ENCODE results near the gene NEURL4. TPM values are rescaled to one million over a fixed set of nuclear protein-coding genes. Genes with fewer than 3 reads are reported as not detected.

Gene NEURL4
- total RNA-seq, 1 experiment from 2014 or later, result 22.7 TPM

DNA sequence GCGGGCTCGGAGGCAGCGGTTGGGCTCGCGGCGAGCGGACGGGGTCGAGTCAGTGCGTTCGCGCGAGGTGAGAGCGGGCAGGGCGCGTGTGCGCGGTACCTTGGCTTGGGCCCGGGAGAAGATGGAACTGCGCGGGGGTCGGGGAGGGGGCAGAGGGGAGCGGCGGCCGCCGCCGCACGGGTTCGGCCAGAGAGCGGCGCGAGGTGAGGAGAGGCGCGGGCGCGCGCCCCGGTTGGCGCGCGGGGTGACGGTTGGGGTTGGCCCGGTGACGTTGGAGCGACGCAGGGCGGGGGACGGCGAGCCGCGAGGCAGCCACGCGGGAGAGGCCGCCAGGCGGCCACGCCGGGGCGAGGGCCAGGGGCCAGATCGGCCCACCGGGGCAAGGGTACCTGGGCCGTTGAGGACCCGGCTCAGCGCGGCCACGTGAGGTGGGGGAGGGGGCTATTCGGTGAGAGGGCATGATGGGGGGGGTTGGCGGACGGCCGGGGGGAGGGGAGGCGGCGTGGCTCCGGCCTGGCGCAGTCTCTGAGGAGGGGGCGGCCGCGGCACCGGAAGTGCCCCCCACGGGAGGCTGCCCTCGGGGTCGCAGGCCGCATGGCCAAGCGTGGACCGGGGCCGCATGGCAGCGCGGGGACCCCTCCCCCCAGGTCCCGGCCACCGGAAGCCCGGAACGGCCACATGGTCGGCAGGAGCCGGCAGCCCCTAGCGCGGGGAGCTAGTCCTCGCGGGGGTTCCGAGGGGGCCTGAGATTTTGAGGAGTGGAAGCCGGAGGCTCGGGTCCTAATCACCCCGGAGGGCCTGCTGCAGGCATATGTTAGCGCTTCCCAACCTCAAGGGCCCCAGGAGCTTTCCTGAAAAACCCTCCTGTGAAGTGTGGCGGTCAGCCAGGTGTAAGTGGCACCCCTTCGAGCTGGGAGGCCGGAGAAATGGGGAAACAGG, 21.2 kb downstream of the NEURL4 start:
- no peak for DNase-seq (ENCODE audit: extremely low read depth, low read depth)

DNA sequence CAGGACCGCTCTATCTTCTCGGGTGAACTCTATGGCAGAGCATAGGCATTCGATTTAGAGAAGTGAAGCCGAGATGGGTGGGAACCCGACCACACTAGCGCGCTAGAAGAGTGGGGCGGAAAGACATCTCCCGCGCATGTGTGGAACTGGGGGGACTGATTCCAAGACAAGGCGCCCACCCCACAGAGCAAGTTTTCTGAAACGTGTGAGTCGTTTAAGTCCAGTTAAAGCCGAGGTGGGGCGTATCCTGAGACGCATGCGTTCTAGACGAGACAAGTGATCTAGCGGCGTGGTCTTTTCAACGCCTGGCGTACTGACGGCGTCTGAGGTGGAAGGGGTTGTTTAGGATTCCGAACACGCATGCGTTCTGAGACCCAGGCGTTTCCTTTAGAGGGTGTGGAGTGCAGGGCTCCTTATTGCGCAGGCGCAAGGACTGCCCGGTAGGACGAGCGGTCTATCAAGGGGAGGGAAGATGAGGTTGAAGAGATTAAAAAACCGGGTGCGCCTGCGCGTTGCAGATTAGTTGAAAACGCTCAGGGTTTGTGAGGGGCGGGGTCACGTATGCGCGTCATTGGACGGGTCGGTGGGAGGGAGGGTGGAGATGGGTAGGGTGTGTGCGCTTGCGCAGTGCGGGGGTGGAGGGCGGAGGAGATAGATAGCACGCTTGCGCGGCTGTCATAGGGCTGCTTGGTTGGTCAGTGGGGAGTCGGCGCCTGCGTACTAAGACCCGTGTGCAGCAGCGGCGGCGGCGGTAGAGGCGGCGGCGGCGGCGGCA, 22.0 kb downstream of the NEURL4 start, which contains the start of gene EIF5A:
Gene EIF5A, plus strand, starts transcription at position 718 of the 775 bp plus-strand sequence. CDS start 2,008 bp downstream, outside the sequence.
- peak; percentile 100 for DNase-seq (ENCODE audit: extremely low read depth, low read depth)

DNA sequence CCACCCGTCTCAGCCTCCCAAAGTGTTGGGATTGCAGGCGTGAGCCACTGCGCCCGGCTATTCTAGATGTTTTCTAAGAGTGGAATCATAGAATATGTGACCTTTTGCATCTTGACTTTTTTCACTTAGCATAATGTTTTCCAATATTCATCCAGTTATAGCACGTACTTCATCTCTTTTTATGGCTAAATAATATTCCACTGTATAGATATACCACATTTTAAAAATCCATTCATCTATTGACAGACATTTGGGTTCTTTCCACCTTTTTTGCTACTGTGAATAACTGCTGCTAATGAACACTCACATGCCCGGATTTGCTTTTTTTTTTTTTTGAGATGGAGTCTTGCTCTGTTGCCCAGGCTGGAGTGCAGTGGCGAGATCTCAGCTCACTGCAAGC, 25.0 kb downstream of the NEURL4 start:
- no peak for DNase-seq (ENCODE audit: extremely low read depth, low read depth)

DNA sequence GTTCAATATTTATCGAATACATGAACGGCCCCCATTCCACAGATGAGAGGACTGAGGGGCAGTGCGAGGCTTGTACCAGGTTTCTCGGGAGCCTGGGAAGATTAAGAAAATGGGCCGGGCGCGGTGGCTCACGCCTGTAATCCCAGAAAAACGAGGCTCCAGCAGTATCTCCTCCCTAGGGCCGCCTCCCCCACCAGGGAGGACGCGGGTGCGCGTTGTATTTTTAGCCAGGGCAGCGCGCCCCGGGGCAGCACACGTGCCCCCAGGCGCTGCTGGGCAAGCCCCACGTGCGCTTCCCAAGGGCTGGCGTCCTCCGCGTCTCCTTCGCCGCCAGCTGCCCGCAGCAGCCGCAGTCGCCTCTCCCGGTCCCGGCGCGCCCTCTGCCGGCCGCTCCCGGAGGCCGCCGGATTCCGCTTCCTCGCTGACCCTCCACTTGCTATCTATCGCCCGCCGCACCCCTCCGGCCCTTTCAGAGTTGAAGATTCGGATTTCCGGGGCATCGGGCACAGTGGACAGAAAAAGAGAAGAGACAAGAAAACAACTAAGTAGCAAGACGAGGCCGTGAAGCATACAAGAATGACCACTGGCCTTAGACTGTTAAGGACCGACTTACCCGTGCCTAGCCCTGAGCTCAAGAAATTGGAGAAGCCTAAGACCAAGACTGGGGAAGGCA, 32.8 kb downstream of the NEURL4 start:
- DNase-seq (ENCODE audit: extremely low read depth, low read depth), result peak; percentile 69

DNA sequence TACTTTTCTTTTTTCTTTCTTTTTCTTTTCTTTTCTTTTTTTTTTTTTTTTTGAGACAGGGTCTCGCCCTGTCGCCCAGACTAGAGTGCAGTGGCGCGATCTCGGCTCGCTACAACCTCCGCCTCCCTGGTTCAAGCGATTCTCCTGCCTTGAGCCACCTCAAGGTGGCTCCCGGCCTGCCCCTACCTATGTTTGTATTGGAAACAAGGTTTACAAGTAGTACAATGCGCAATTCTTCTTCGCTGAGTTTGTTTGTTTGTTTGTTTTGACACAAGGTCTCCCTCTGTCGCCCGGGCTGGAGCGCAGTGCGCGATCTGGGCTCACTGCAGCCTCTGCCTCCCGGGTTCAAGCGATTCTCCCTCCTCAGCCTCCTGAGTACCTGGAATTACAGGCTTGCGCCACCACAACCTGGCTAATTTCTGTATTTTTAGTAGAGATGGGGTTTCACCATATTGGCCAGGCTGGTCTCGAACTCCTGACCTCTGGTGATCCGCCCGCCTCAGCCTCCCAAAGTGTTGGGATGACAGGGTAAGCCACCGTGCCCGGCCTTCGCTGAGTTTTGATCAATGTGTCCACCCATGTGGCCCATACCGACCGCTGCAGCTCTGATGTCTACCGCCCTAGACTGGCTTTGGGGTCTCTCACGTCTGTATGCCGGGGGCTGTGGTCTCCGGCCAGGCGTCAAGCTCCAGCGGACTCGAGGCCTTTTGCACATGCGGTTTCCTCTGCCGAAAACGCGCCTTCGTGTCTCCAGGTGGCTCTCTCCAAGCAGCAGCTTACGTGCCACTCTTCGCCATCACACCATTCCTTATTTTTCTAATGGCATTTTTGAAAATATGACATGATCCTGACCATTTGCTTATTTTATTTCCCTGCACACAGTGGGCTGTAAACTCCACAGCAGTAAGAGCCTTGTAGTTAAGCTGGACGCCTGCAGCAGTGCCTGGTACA, 33.6 kb downstream of the NEURL4 start:
- DNase-seq (ENCODE audit: extremely low read depth, low read depth), result no peak

DNA sequence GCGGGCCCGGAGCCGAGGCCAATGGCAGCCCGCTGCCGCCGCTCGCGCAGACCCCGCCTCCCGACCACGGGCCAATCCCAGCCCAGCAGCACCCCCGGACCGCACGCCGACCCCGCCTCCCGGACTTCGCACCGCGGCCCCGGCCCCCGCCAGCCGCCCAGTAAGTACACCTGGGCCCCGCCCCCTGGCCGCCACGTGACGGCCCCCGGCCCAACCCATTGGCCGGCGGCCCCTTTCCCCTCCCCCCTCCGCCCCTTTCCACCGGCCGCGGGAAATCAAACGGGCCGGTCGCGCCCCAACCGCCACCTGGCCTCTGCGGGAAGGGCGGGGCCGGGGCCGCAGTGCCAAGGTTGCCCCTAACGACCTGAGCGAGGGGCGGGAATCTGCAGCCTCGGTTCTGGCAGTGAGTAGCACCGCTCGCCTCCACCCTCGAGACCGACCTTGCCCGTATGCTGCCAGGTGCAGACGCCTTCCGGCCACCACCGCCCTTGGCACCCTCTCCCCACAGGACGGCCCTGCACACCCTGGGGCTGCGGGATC, 34.5 kb downstream of the NEURL4 start, which contains the start of gene YBX2:
Gene YBX2, minus strand, starts transcription at position 26 of the 540 bp plus-strand sequence. CDS start 139 bp downstream, outside the sequence.
- DNase-seq (ENCODE audit: extremely low read depth, low read depth), result no peak

DNA sequence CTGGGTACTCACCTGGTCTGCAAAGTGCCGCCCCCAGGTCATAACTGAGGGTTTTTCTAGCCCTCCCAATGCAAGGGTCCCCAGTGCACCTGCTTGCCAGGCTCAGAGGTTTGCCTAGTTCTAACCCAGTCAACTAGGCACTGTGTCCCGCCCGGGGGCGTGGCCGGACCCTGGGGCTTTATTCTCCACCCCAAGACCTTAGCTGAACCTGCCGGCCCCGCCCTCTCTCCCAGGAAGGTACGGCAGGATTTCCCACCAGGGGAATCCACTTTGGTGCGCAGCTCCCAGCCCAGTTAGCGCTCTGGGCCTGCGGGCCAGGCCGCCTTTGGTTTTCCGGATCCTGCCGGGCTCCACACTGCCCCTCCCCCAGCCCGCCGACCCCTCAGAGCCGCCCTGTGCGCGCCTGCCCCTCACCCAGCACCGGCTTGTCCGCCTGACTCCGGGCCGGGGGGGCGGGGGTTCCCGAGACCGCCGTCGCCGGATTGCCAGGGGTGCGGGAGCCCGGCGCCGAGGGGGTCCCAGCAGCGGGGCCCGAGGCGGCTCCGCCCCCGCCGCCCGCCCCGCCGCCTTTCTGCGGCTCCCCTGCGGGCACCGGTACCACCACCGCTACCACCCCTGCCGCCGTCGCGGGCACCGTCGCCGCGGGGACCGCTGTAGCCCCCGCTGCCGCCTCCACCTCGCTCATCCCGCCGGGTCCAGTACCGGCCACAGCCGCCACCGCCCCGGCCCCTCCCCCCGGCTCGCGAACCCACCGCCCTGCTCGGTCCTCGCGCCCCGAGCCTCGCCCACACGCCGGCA, 35.1 kb downstream of the NEURL4 start:
- no peak for DNase-seq (ENCODE audit: extremely low read depth, low read depth)

DNA sequence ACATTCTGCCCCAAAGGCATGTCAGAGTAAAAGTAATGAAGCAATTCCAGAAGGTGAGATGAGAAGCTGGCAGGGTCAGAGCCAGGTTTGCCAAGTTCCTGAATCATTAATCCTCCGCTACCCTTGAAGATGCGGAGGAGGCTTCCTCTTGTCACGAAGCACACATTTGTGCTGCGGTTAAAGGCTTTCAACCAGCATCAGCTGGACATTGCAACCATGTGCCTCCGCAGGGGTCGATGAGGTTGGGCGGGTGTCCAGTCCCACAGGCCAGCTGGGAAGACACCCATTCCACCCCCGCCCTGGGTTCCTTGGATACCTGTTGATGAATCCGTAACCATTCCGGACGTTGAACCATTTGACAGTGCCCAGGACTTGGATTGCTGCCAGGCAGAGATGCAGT, 36.0 kb downstream of the NEURL4 start:
- no peak for DNase-seq (ENCODE audit: extremely low read depth, low read depth)

DNA sequence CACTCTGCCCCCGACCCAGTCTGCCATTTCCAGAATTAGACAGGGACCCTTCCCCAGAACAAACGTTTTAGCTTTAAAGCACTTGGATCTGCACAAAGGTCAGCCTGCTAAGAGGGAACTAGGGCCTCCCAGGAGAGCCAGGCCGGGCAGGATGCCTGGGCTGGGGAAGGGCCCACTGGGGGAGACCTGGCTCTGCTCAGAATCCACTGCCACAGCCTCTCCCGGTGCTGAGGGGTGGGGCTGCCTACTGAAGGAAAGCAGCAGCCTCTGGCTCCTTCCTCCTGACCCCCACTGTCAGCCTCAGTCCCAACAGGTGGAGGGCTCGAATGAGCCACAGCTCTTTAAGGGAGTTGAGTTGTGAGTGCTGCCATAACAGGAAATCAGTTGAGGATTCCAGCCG, 36.4 kb downstream of the NEURL4 start:
- no peak for DNase-seq (ENCODE audit: extremely low read depth, low read depth)

DNA sequence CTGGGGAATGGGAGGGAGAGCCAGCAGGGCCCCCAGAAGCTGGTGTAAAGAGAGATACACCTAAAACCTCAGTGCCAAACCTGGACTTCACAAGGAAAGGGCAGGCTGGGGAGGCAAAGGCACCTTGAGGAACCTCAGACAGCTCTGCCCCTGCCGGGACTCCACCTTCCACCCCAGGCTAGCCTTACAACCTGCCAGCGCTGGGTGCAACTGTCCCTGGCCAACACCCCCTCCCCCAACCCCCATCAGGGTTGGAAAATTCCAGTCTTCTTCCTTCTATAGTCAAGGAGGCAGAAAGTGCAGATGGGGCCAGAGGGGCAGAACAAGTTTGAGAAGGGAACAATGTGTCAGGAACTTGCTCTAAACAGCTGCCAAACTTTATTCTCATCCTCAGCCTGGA, 36.9 kb downstream of the NEURL4 start:
- no peak for DNase-seq (ENCODE audit: extremely low read depth, low read depth)

DNA sequence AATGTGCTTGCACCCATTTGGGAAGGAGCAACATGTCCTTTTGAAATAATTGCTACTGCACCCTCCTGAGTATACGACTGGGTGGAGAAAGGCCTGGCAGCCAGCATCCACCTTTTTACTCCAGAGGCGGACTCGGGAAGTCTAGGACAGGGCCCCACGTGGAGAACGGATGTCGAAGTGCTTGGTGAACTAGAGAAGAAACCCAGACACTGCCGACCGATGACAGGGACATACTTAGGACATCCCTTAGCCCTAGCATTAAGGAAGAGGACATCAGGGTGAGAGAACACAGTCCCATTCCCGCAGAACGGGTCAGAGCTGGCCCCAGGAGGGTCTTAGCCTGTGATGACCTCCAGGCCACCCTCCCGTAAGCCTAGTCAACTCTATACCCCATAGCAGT, 38.5 kb downstream of the NEURL4 start:
- no peak for DNase-seq (ENCODE audit: extremely low read depth, low read depth)

DNA sequence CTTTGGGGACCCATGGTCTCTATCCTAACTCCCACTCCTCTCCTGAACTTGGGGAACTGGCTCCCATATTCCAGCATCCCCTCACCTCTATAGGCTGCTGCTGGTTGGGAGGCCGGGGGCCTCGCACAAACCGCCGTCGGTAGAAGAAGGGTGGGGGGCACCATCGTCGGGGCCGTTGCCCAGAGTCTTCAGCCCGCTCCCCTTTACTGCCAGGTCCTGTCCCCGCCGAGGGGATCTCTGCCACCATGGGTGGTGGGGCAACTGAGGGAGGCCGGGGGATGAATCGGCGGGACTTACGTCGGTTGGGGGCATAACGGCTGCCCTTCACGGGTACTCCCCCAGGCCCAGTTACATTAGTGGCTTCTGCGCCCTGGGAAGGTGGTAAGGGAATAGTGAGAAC, 39.0 kb downstream of the NEURL4 start:
- DNase-seq (ENCODE audit: extremely low read depth, low read depth), result no peak

DNA sequence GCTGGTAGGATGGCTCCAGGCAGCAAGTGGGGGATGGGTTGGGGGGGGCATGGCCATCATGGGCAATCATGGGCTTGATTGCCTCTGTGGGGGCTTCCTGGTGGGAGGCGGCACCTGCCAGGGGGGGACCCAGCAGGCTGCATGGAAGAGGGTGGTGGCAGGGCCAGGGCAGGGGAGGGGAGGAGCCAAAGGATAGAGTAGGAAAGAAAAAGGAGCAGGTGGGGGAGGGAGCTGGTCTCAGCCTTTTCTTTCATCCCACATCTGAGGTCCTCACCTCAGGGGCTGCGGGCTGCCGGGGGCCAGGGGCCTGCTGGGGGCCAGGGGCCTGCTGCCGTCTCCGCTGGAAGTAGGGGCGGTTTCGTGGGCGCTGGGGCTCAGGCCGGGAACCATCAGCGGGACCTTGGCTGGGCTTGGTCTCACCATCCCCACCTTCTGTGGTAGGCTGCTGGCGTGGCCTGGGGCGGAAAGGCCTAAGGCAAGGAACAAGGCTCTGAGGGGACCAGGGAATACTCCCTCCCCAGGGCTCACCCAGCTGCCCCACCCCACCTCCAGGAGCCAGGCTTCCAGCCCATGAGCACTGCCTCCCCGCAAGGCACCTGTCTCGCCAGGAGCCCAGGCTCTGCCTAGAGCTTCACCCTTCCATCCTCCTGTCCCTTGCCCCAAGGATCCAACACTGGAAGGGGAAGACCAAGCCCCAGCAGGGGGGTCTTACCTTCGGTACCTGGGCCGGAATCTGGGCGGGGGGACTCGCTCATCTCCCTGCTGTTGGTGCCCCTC, 39.7 kb downstream of the NEURL4 start:
- DNase-seq (ENCODE audit: extremely low read depth, low read depth), result no peak

DNA sequence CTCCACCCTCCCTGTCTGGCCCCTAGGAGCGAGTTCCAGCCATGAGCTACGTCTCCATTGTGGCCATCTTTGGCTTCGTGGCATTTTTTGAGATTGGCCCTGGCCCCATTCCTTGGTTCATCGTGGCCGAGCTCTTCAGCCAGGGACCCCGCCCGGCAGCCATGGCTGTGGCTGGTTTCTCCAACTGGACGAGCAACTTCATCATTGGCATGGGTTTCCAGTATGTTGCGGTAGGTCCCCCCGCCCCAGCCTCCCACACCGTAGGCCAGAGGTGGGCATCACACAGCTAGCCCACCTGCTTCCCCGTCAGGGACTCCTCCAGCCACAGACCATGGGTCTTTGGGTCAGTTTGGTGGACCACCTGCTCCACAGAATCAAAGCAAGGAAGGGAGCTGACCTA, 43.5 kb downstream of the NEURL4 start:
- DNase-seq (ENCODE audit: extremely low read depth, low read depth), result no peak

DNA sequence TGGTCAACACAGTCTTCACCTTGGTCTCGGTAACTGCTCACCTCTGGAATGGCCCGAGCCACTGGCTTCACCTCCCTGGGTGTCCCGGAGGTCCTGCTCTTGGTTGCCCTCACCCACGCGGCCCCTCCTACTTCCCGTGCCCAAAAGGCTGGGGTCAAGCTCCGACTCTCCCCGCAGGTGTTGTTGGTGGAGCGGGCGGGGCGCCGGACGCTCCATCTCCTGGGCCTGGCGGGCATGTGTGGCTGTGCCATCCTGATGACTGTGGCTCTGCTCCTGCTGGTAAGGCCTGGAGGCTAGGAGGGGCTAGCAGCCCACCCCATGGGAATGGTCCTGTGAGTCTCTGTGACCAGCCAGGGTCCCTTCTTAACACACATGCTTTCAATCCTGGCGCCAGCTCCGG, 44.2 kb downstream of the NEURL4 start:
- no peak for DNase-seq (ENCODE audit: extremely low read depth, low read depth)

DNA sequence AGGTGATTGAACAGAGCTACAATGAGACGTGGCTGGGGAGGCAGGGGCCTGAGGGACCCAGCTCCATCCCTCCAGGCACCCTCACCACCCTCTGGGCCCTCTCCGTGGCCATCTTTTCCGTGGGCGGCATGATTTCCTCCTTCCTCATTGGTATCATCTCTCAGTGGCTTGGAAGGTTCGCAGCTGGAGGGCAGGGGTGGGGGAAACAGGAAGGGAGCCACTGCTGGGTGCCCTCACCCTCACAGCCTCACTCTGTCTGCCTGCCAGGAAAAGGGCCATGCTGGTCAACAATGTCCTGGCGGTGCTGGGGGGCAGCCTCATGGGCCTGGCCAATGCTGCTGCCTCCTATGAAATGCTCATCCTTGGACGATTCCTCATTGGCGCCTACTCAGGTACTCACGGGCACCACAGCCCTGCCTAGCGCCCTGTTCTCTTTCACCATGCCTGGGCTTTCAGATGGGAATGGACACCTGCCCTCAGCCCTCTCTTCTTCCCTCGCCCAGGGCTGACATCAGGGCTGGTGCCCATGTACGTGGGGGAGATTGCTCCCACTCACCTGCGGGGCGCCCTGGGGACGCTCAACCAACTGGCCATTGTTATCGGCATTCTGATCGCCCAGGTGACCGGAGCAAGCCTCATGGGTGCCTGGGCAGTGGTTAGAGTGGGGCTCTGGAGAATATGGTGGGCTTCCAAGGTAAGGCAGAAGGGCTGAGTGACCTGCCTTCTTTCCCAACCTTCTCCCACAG, 45.5 kb downstream of the NEURL4 start:
- no peak for DNase-seq (ENCODE audit: extremely low read depth, low read depth)

DNA sequence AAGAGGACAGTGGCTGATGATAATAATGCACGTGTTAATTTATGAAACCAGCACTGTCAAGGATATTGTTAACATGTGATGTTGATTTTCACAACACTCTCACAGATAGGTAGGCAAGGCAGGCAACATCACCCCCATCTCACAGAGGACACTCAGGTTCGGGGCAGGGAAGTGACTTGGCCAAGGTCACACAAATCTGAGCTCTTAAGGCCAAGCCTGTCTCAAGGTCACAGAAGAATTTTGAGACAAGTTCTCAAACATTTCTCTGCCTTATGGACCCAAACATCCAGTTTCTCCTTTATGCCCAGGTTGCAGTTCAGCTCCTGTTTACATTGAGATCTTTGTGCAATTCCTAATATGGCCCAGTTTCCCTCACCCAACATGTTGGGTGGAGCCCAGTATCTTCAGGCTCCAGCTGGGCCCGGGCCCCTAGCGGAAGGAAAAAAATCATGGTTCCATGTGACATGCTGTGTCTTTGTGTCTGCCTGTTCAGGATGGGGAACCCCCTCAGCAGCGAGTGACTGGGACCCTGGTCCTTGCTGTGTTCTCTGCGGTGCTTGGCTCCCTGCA, 46.3 kb downstream of the NEURL4 start:
- DNase-seq (ENCODE audit: extremely low read depth, low read depth), result no peak
